Heart left ventricle (tissue), 13 donors: Measurements from ENCODE around the gene KIF1C.

Experiments
- CTCF ChIP-seq, 12 donors: fragments of 200-600 bp; sonication (generic) in 4 of 12; IDR thresholded peaks; one replicate each; pipeline versions ENCODE4 v1.5.0 to v1.8.0; 2018 to 2022; ENCODE audit warnings: antibody characterized with exemption in 12 of 12, mild to moderate bottlenecking in 5 of 12
- POLR2A ChIP-seq, 2 donors: fragments of 450-650 bp; IDR thresholded peaks; one replicate each; pipeline ENCODE4 v1.6.1; 2017; ENCODE audit warnings: antibody characterized with exemption in 2 of 2, mild to moderate bottlenecking in 2 of 2, moderate library complexity in 2 of 2
- donor health status: ischemic (EF 13 %, LVEDD 7.1; RV severe dilation, severe dysfunction).
- donor health status: DM: no; HTN: yes; CAD: no.
- donor health status: DM: no; HTN: no; CAD: no.
- donor health status: ischemic (EF 25% LVEDD 6.9; RV normal size, moderate dysfunction).
- donor health status: ischemic (EF 25% LVEDD 5.7; RV mildly dilated, moderate dysfunction).
- donor health status: ischemic (EF 35%, LVEDD 5.7; RV mildly dilated, moderate dysfunction).
- donor health status: nonischemic (EF 11% LVEDD 7.7; RV severe dilation, severe dysfunction).
- donor health status: DM: yes; HTN: yes; CAD: no.
- donor health status: PGD.
- donor health status: ischemic (EF 29% LVEDD 5.4; RV normal size, mild dysfunction).
- donor health status: nonischemic (EF 23%, LVEDD 6.1; RV moderate dilation, normal function).

DNA sequence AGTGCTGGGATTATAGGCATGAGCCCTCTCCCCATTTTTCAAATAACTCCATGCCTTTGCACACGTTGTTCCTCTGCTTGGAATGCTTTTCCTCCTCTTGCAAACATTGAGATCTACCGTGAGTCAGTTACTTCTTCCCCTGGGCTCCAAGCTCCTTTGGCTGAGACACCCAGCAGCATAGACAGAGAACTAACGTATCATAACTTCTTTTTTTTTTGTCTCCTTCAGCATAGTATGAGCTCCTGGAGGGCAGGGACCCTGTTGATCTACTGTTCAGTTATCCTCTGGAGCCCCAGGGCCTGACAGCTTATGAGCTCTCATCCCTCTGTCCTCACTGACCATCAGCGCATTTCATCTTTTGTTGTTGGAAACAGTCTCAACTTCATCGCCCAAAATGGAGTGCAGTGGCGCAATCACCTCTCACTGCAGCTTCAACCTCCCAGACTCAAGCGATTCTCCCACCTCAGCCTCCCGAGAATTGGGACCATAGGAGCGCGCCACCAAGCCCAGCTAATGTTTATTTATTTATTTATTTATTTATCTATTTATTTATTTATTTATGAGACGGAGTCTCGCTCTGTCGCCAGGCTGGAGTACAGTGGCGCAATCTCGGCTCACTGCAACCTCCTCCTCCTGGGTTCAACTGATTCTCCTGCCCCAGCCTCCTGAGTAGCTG is 32.3 kb upstream of the KIF1C start:
- TF ChIP-seq CTCF (IDR thresholded peaks at IDR 0.05) (no peak), POLR2A (IDR thresholded peaks at IDR 0.05) (no peak)
